Mucosa of descending colon (tissue), 3 donors: ENCODE data around the gene BLNK. TPM values are rescaled to one million over a fixed set of nuclear protein-coding genes. Genes with fewer than 3 reads are reported as not detected.
"Not testable (repeated sequence)": the region's sequence is repeated elsewhere in the genome, so short reads cannot be mapped to it uniquely, and the experiment has no call there.

ENCODE experiments used
- ATAC-seq: fragments of 200-7000 bp; cut with Tn5 transposase; one replicate; pipeline ENCODE4 v1.9.1; 2020; ENCODE audit warnings: mild to moderate bottlenecking, moderate library complexity
- DNase-seq, 3 donors: peaks; one replicate each; pipeline ENCODE4 v3.0.0-alpha.2; 2020
- H3K36me3 ChIP-seq: fragments of 200-600 bp; one replicate; pipeline ENCODE4 v1.8.0; 2021; ENCODE audit warnings: low read depth, mild to moderate bottlenecking
- H3K4me1 ChIP-seq: fragments of 200-600 bp; one replicate; pipeline ENCODE4 v1.8.0; 2021; ENCODE audit warnings: low read depth, mild to moderate bottlenecking
- H3K4me3 ChIP-seq: fragments of 200-600 bp; one replicate; pipeline ENCODE4 v1.8.0; 2021; ENCODE audit warnings: mild to moderate bottlenecking
- H3K9me3 ChIP-seq: fragments of 200-600 bp; one replicate; pipeline ENCODE4 v1.8.0; 2021; ENCODE audit warnings: mild to moderate bottlenecking
- intact Hi-C, 2 donors: fragments of 100-400 bp; cut with DNase I in 1 of 2; cut with micrococcal nuclease in 1 of 2; formaldehyde crosslinking; loops; one replicate each; pipeline versions ENCODE4 v1.11.0 to v1.11.1; 2022; cut with DNase I, micrococcal nuclease
- total RNA-seq, 3 donors: library from RNA; stranded (reverse); fragmentation: NEBNext Ultra II Directional in 2 of 3; extraction: Animal tissue kit (Norgen Biotek cat#: 25700) in 2 of 3; gene quantifications; one replicate each; pipeline versions ENCODE4 v1.2.1 to v1.2.4, GENCODE V29; 2021 to 2023
- TF ChIP-seq, protein P1 (sequence below): fragments of 200-600 bp; IDR thresholded peaks from one replicate; pipeline ENCODE4 v1.8.0; 2022; ENCODE audit warnings: antibody characterized with exemption, mild to moderate bottlenecking
- donor health status: DM: no; HTN: no; CAD: no; lungs with moderate emphysema.
- donor health status: DM: no; HTN: no; CAD: no.
- donor health status: DM: no; HTN: yes; CAD: no.

BLNK gene
- total RNA-seq, 3 donors from 2014 or later = 13.2 to 45.7 (median 30.4) TPM

GRCh38 chr10:96310321-96310669 lies 38.9 kb upstream of the BLNK start:
- intact Hi-C loops = no loop called here
- Histone ChIP-seq H3K36me3 (no peaks in the 10 kb centered on the region), H3K4me3 (no peak overlapping the region), H3K9me3 (no peaks in the 10 kb centered on the region), H3K4me1 (no peaks in the 10 kb centered on the region)
- TF ChIP-seq, protein P1, sequence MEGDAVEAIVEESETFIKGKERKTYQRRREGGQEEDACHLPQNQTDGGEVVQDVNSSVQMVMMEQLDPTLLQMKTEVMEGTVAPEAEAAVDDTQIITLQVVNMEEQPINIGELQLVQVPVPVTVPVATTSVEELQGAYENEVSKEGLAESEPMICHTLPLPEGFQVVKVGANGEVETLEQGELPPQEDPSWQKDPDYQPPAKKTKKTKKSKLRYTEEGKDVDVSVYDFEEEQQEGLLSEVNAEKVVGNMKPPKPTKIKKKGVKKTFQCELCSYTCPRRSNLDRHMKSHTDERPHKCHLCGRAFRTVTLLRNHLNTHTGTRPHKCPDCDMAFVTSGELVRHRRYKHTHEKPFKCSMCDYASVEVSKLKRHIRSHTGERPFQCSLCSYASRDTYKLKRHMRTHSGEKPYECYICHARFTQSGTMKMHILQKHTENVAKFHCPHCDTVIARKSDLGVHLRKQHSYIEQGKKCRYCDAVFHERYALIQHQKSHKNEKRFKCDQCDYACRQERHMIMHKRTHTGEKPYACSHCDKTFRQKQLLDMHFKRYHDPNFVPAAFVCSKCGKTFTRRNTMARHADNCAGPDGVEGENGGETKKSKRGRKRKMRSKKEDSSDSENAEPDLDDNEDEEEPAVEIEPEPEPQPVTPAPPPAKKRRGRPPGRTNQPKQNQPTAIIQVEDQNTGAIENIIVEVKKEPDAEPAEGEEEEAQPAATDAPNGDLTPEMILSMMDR = no peak
- DNase-seq (no peak), ATAC-seq (peak; percentile 77)

- TF ChIP-seq, protein P1 = no peak
- H3K36me3 ChIP-seq = no peaks in the 10 kb centered on the region
- no peak for DNase-seq
Measured at GRCh38 chr10:96309628-96310320, 38.4 kb upstream of the BLNK start.

DNA sequence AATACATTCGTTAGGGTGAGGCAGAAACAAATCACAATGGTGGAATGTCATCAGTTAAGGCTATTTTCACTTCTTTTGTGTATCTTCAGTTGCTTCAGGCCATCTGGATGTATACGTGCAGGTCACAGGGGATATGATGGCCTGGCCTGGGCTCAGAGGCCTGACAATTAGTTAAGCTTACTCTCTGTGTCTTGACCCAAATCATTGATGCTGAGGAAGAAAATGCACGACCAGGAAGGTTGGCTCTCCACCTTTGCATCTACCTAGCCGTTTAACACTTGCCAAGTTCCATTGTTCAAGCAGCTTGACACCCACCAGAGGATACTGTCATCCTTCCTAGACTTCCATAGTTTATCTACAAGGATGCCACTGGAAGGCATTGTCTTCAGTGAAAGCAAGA lies 37.5 kb upstream of the BLNK start:
- H3K4me3 ChIP-seq, DNase-seq, intact Hi-C loops, H3K36me3 ChIP-seq, ATAC-seq, H3K9me3 ChIP-seq, H3K4me1 ChIP-seq: not testable (repeated sequence)

More at GRCh38 chr10:96309628-96310320, 38.4 kb upstream of the BLNK start:
- peak; percentile 78 for ATAC-seq
- no peaks in the 10 kb centered on the region for H3K9me3 ChIP-seq
- intact Hi-C loops = no loop called here
- H3K4me3 ChIP-seq = no peak overlapping the region
- H3K4me1 ChIP-seq = no peaks in the 10 kb centered on the region

GRCh38 chr10:96306516-96306915 lies 35.1 kb upstream of the BLNK start:
- peak; percentile 20 for ATAC-seq
- Histone ChIP-seq H3K36me3 (no peaks in the 10 kb centered on the region), H3K4me3 (no peak overlapping the region), H3K4me1 (no peaks in the 10 kb centered on the region), H3K9me3 (no peaks in the 10 kb centered on the region)
- TF ChIP-seq, protein P1 = no peak
- intact Hi-C loops = no loop called here
- DNase-seq = peak in 1 of 3 donors; percentile 55

GRCh38 chr10:96305019-96305418 lies 33.6 kb upstream of the BLNK start:
- Histone ChIP-seq H3K4me1 (no peaks in the 10 kb centered on the region), H3K9me3 (no peaks in the 10 kb centered on the region), H3K36me3 (no peaks in the 10 kb centered on the region), H3K4me3 (no peak overlapping the region)
- ATAC-seq (no peak), DNase-seq (no peak)
- TF ChIP-seq, protein P1 = no peak
- intact Hi-C loops = no loop called here

GRCh38 chr10:96304230-96304629 lies 32.9 kb upstream of the BLNK start, which contains the start of gene DNTT:
DNTT (plus strand) TSS chr10:96304434; CDS start chr10:96304498, 64 bp downstream.
- no peaks in the 10 kb centered on the region for H3K9me3 ChIP-seq
- H3K36me3 ChIP-seq = no peaks in the 10 kb centered on the region
- H3K4me1 ChIP-seq = no peaks in the 10 kb centered on the region
- H3K4me3 ChIP-seq = no peak within 1 kb of the TSS
- DNase-seq (no peak), ATAC-seq (no peak)
- TF ChIP-seq, protein P1 = no peak
- intact Hi-C loops = no loop called here
